ENCODE data around the gene CEACAM18. TPM values are rescaled to one million over a fixed set of nuclear protein-coding genes. Genes with fewer than 3 reads are reported as not detected.

Gene CEACAM18
- total and polyA plus RNA-seq, 10 of the 15 experiments (the other 5 are each of a cell fraction or from before 2014, with no cell fraction given): not detected

DNA sequence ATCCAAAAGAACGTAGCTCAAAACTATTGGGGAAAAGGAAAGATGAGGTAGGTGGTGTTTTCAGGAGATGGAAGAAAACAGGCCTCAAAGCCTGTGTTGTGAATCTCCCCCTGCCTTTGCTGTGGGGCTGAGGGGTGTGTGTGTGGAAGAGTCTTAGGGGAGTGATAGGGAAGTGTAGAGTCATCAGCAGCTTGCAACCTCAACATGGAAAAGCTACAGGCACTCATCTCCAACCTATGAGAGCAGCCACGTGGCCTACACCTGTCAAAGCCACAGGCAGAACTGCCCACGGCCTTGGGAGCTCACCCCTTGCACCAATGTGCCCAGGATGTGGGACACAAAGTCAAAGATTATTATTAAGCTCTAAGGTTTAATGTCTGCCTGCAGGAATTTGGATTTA, 27.6 kb downstream of the CEACAM18 start (continued):
- TF ChIP-seq, protein P1, sequence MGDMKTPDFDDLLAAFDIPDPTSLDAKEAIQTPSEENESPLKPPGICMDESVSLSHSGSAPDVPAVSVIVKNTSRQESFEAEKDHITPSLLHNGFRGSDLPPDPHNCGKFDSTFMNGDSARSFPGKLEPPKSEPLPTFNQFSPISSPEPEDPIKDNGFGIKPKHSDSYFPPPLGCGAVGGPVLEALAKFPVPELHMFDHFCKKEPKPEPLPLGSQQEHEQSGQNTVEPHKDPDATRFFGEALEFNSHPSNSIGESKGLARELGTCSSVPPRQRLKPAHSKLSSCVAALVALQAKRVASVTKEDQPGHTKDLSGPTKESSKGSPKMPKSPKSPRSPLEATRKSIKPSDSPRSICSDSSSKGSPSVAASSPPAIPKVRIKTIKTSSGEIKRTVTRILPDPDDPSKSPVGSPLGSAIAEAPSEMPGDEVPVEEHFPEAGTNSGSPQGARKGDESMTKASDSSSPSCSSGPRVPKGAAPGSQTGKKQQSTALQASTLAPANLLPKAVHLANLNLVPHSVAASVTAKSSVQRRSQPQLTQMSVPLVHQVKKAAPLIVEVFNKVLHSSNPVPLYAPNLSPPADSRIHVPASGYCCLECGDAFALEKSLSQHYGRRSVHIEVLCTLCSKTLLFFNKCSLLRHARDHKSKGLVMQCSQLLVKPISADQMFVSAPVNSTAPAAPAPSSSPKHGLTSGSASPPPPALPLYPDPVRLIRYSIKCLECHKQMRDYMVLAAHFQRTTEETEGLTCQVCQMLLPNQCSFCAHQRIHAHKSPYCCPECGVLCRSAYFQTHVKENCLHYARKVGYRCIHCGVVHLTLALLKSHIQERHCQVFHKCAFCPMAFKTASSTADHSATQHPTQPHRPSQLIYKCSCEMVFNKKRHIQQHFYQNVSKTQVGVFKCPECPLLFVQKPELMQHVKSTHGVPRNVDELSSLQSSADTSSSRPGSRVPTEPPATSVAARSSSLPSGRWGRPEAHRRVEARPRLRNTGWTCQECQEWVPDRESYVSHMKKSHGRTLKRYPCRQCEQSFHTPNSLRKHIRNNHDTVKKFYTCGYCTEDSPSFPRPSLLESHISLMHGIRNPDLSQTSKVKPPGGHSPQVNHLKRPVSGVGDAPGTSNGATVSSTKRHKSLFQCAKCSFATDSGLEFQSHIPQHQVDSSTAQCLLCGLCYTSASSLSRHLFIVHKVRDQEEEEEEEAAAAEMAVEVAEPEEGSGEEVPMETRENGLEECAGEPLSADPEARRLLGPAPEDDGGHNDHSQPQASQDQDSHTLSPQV (IDR thresholded peaks at IDR 0.05): no peak
- no peak for TF ChIP-seq ZNF207 (IDR thresholded peaks at IDR 0.05; ENCODE audit: borderline replicate concordance)
- TF ChIP-seq JUND (IDR thresholded peaks at IDR 0.05; ENCODE audit: low read depth, low read length): no peak

DNA sequence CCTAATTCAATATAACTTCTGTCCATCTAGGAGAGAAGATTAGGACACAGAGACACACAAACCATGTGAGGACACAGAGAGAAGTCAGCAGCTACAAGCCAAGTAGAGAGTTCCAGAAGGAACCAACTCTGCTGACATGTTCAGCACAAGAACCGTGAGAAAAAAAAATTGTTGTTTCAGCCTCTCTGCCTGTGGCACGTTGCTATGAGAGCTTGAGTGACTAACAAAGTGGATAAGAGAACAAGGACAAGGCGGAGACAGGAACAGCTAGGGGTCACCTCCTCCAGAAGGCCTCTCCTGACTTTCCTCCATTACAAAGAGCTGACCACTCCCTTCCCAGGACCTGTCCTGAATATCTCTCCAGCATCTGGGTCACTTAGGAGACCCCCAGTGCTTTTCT, 28.9 kb downstream of the CEACAM18 start:
- RAD21 ChIA-PET (ENCODE audit: unreplicated experiment): interaction anchor here (1.5 kb wide), 1 partner anchor 150 kb away, joined by 5 read pairs; no protein-coding TSS in a partner anchor
- Histone ChIP-seq H3K4me2 (ENCODE audit: control insufficient read depth, insufficient read depth) (no peak overlapping the region), H3K27ac (ENCODE audit: control insufficient read depth, insufficient read depth) (no peak overlapping the region), H3K4me3 (no peak overlapping the region), H3K9me3 (replicated peaks; ENCODE audit: control insufficient read depth, insufficient read depth, low read length) (no peaks in the 10 kb centered on the region; the same call in 2 of the 3 replicates), H2AFZ (ENCODE audit: control insufficient read depth, low read depth, low read length) (no peak overlapping the region), H3K27me3 (replicated peaks in 1 of 2; ENCODE audit: control insufficient read depth in 2 of 2, insufficient read depth in 2 of 2, low read length in 1 of 2) (no peaks in the 10 kb centered on the region), H3K4me1 (ENCODE audit: control insufficient read depth, insufficient read depth, low read length) (no peaks in the 10 kb centered on the region), H3K79me2 (ENCODE audit: control insufficient read depth, insufficient read depth, low read length) (no peaks in the 10 kb centered on the region), H4K20me1 (ENCODE audit: control insufficient read depth, insufficient read depth) (no peaks in the 10 kb centered on the region), H3K9ac (ENCODE audit: control insufficient read depth, insufficient read depth, low read length) (no peak overlapping the region), H3K36me3 (ENCODE audit: control insufficient read depth in 2 of 2, insufficient read depth in 2 of 2, low read length in 1 of 2) (no peaks in the 10 kb centered on the region)
- BruUV-seq (replicated peaks): no TSS peak
- no peak for FAIRE-seq
- CTCF ChIA-PET: interaction anchor here (0.9 to 6.9 kb wide), 7 partner anchors 8 to 154 kb away, joined by 3 to 39 read pairs (median 9); no protein-coding TSS in a partner anchor
- WGBS (ENCODE audit: insufficient coverage, insufficient replicate concordance, low lambda C conversion rate, missing lambda C conversion rate): 17% methylated on average over 3 of the region's 3 CpGs
- intact Hi-C loops (cut with micrococcal nuclease; ENCODE audit: unreplicated experiment): no loop called here
- no peak for ATAC-seq
- POLR2A ChIA-PET: no interaction called here
- no peak for DNase-seq (ENCODE audit: low read depth, low spot score)
- in situ Hi-C loops (cut with MboI): no loop called here
- SMC1A ChIA-PET (ENCODE audit: uncharacterized antibody, unreplicated experiment): no interaction called here
- TF ChIP-seq, protein P1 (IDR thresholded peaks at IDR 0.05): no peak
- TF ChIP-seq ZNF24 (IDR thresholded peaks at IDR 0.05) (no peak), MTA3 (IDR thresholded peaks at IDR 0.05; ENCODE audit: borderline replicate concordance, low read length) (no peak), CHD2 (IDR thresholded peaks at IDR 0.05; ENCODE audit: borderline replicate concordance, low read depth, low read length) (no peak), BHLHE40 (IDR thresholded peaks at IDR 0.05; ENCODE audit: borderline replicate concordance in 1 of 2, low read depth in 2 of 2, low read length in 1 of 2) (no peak), SMAD5 (IDR thresholded peaks at IDR 0.05; ENCODE audit: low read depth) (no peak)
- TF ChIP-seq, protein P2, sequence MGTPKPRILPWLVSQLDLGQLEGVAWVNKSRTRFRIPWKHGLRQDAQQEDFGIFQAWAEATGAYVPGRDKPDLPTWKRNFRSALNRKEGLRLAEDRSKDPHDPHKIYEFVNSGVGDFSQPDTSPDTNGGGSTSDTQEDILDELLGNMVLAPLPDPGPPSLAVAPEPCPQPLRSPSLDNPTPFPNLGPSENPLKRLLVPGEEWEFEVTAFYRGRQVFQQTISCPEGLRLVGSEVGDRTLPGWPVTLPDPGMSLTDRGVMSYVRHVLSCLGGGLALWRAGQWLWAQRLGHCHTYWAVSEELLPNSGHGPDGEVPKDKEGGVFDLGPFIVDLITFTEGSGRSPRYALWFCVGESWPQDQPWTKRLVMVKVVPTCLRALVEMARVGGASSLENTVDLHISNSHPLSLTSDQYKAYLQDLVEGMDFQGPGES (IDR thresholded peaks at IDR 0.05): no peak
- TF ChIP-seq, protein P3, sequence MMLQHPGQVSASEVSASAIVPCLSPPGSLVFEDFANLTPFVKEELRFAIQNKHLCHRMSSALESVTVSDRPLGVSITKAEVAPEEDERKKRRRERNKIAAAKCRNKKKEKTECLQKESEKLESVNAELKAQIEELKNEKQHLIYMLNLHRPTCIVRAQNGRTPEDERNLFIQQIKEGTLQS (IDR thresholded peaks at IDR 0.05; ENCODE audit: borderline replicate concordance, extremely low read depth, low read depth, low read length): no peak
- TF ChIP-seq, protein P4, sequence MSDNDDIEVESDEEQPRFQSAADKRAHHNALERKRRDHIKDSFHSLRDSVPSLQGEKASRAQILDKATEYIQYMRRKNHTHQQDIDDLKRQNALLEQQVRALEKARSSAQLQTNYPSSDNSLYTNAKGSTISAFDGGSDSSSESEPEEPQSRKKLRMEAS (IDR thresholded peaks at IDR 0.05; ENCODE audit: low read depth, low read length): no peak

Data from GM12878 (cell line).